Neuronal stem cell (in vitro differentiated cells): ENCODE data around the gene RTBDN.
A peak's percentile ranks its signal among the peaks of the same experiment; 100 is the strongest.

ENCODE experiments used
- DNase-seq: peaks from one replicate; pipeline ENCODE4 v3.0.0-alpha.2; 2013; ENCODE audit warnings: low spot score
- H2AFZ ChIP-seq: one replicate; pipeline ENCODE4 v1.6.1; 2013; ENCODE audit warnings: mild to moderate bottlenecking, low read length, inconsistent platforms
- H2AK5ac ChIP-seq: 2 replicates; pipeline ENCODE4 v1.6.1; 2013; ENCODE audit warnings: low read depth, mild to moderate bottlenecking, inconsistent platforms, low read length, moderate library complexity, mixed read lengths
- H2BK120ac ChIP-seq: 2 replicates; pipeline ENCODE4 v1.6.1; 2013; ENCODE audit warnings: low read depth, mild to moderate bottlenecking, inconsistent platforms, low read length, moderate library complexity, mixed read lengths
- H2BK12ac ChIP-seq: one replicate; pipeline ENCODE4 v1.6.1; 2013; ENCODE audit warnings: low read length, inconsistent platforms
- H2BK15ac ChIP-seq: 2 replicates; pipeline ENCODE4 v1.6.1; 2013; ENCODE audit warnings: mild to moderate bottlenecking, low read length, inconsistent platforms, mixed read lengths
- H2BK5ac ChIP-seq: one replicate; pipeline ENCODE4 v1.6.1; 2013; ENCODE audit warnings: inconsistent platforms, mild to moderate bottlenecking, low read length, moderate library complexity
- H3K14ac ChIP-seq: one replicate; pipeline ENCODE4 v1.6.1; 2013; ENCODE audit warnings: low read length, inconsistent platforms
- H3K18ac ChIP-seq: 2 replicates; pipeline ENCODE4 v1.6.1; 2013; ENCODE audit warnings: low read length, inconsistent platforms
- H3K23ac ChIP-seq: 2 replicates; pipeline ENCODE4 v1.6.1; 2013; ENCODE audit warnings: low read depth, mild to moderate bottlenecking, mixed read lengths, low read length, inconsistent platforms; ENCODE audit not compliant: poor library complexity
- H3K27ac ChIP-seq: replicated peaks from 3 replicates; pipeline ENCODE4 v1.5.1; 2013; ENCODE audit warnings: low read length, inconsistent platforms
- H3K27me3 ChIP-seq, 3 experiments: 2 replicates each; pipeline ENCODE4 v1.6.1; 2013; ENCODE audit warnings: low read length in 3 of 3, mild to moderate bottlenecking in 2 of 3, inconsistent platforms in 1 of 3, low read depth in 1 of 3, mixed read lengths in 1 of 3, moderate library complexity in 1 of 3; ENCODE audit not compliant: control insufficient read depth in 3 of 3, insufficient read depth in 3 of 3
- H3K36me3 ChIP-seq, 2 donors: replicated peaks in 1 of 2; 2 replicates each; pipeline ENCODE4 v1.6.1; 2013; ENCODE audit warnings: low read length in 2 of 2; ENCODE audit not compliant: control insufficient read depth in 2 of 2, insufficient read depth in 2 of 2
- H3K4ac ChIP-seq: 2 replicates; pipeline ENCODE4 v1.6.1; 2013; ENCODE audit warnings: inconsistent platforms, mild to moderate bottlenecking, low read length, moderate library complexity
- H3K4me1 ChIP-seq, 2 donors: 1 replicate in 1 of 2; 2 replicates in 1 of 2; pipeline ENCODE4 v1.6.1; 2013; ENCODE audit warnings: low read length in 2 of 2, low read depth in 1 of 2; ENCODE audit not compliant: control insufficient read depth in 2 of 2, insufficient read depth in 1 of 2
- H3K4me2 ChIP-seq: one replicate; pipeline ENCODE4 v1.6.1; 2013; ENCODE audit warnings: mild to moderate bottlenecking, low read length, inconsistent platforms; ENCODE audit not compliant: insufficient read depth, poor library complexity, severe bottlenecking
- H3K4me3 ChIP-seq, 2 donors: 2 replicates each; pipeline ENCODE4 v1.5.1; 2013; ENCODE audit warnings: low read length in 2 of 2, mild to moderate bottlenecking in 2 of 2, inconsistent platforms in 1 of 2, moderate library complexity in 1 of 2
- H3K79me1 ChIP-seq: one replicate; pipeline ENCODE4 v1.6.1; 2013; ENCODE audit warnings: low read depth, mild to moderate bottlenecking, inconsistent platforms, low read length, moderate library complexity
- H3K9ac ChIP-seq: one replicate; pipeline ENCODE4 v1.6.1; 2013; ENCODE audit warnings: mild to moderate bottlenecking, low read depth, low read length, inconsistent platforms; ENCODE audit not compliant: poor library complexity
- H3K9me3 ChIP-seq, 2 donors: replicated peaks in 1 of 2; 2 replicates each; pipeline versions ENCODE3 to v1.6.1; 2013; ENCODE audit warnings: low read length in 2 of 2, mild to moderate bottlenecking in 2 of 2, inconsistent platforms in 1 of 2, low read depth in 1 of 2, mixed read lengths in 1 of 2, moderate library complexity in 1 of 2; ENCODE audit not compliant: control insufficient read depth in 2 of 2, insufficient read depth in 1 of 2
- H4K8ac ChIP-seq: one replicate; pipeline ENCODE4 v1.6.1; 2013; ENCODE audit warnings: low read depth, mild to moderate bottlenecking, inconsistent platforms, low read length, moderate library complexity
- H4K91ac ChIP-seq: one replicate; pipeline ENCODE4 v1.6.1; 2013; ENCODE audit warnings: low read length, low read depth, mild to moderate bottlenecking, inconsistent platforms; ENCODE audit not compliant: poor library complexity
- WGBS, 2 donors: extraction: QIAGEN DNeasy Blood & Tissue Kit; methylation state at CpG; one replicate each; pipeline ENCODE4 v1.1.7; 2013; ENCODE audit warnings: missing lambda C conversion rate in 2 of 2, mixed read lengths in 1 of 2; ENCODE audit not compliant: insufficient read length in 2 of 2, insufficient replicate concordance in 1 of 2; ENCODE audit errors: extremely low coverage in 2 of 2; 5-methylcytosine and 5-hydroxymethylcytosine counted together

The RTBDN gene

GRCh38 chr19:12864143-12864542 is 29.8 kb upstream of the RTBDN start:
- Histone ChIP-seq H2BK15ac (no peak overlapping the region), H3K18ac (no peak overlapping the region), H4K91ac (no peak overlapping the region), H2BK120ac (no peak overlapping the region), H2AFZ (no peak overlapping the region), H3K27ac (no peak overlapping the region), H3K14ac (no peak overlapping the region), H3K27me3 (no peaks in the 10 kb centered on the region), H2AK5ac (no peak overlapping the region), H3K4me3 (no peak overlapping the region), H3K36me3 (peaks cover 14 to 20% of the 10 kb centered on the region in 2 donors), H3K79me1 (peaks cover 4% of the 10 kb centered on the region), H4K8ac (no peak overlapping the region), H2BK5ac (no peak overlapping the region), H2BK12ac (no peak overlapping the region), H3K4me1 (peaks cover 0 to 6% of the 10 kb centered on the region in 2 donors), H3K9me3 (peaks cover 0 to 2% of the 10 kb centered on the region in 2 donors), H3K4me2 (no peak overlapping the region), H3K9ac (no peak overlapping the region), H3K23ac (no peak overlapping the region), H3K4ac (no peak overlapping the region)
- WGBS, 2 donors: no CpG with 5 or more reads among the region's 4 CpGs
- DNase-seq: no peak

- H3K9me3 ChIP-seq: no peaks in the 10 kb centered on the region
- no peak overlapping the region for H3K4ac ChIP-seq
- H3K18ac ChIP-seq: no peak overlapping the region
- H3K14ac ChIP-seq: no peak overlapping the region
- no peak for DNase-seq
- no peak overlapping the region for H2AFZ ChIP-seq
- H3K4me3 ChIP-seq: no peak overlapping the region
- no peak overlapping the region for H2BK5ac ChIP-seq
- H3K9ac ChIP-seq: no peak overlapping the region
- no peak overlapping the region for H2BK12ac ChIP-seq
- no peak overlapping the region for H3K27ac ChIP-seq
- H4K8ac ChIP-seq: no peak overlapping the region
- no peak overlapping the region for H2AK5ac ChIP-seq
- H3K4me2 ChIP-seq: no peak overlapping the region
- H3K23ac ChIP-seq: no peak overlapping the region
- peaks cover 1% of the 10 kb centered on the region for H3K79me1 ChIP-seq
- peaks cover 8 to 21% of the 10 kb centered on the region in 2 donors for H3K36me3 ChIP-seq
- no peak overlapping the region for H2BK120ac ChIP-seq
- H3K27me3 ChIP-seq: no peaks in the 10 kb centered on the region
- H3K4me1 ChIP-seq: no peaks in the 10 kb centered on the region
- H2BK15ac ChIP-seq: no peak overlapping the region
- WGBS, 2 donors: no CpG with 5 or more reads among the region's 7 CpGs
- no peak overlapping the region for H4K91ac ChIP-seq
Observed at GRCh38 chr19:12859546-12859945, 25.2 kb upstream of the RTBDN start.

- no peak overlapping the region for H2BK120ac ChIP-seq
- H3K23ac ChIP-seq: peak overlapping the region; percentile 20
- DNase-seq: no peak
- no peak overlapping the region for H2BK12ac ChIP-seq
- H2AK5ac ChIP-seq: no peak overlapping the region
- H4K91ac ChIP-seq: no peak overlapping the region
- no peaks in the 10 kb centered on the region for H3K4me1 ChIP-seq
- peaks cover 8 to 24% of the 10 kb centered on the region in 2 donors for H3K36me3 ChIP-seq
- H2AFZ ChIP-seq: no peak overlapping the region
- H3K9ac ChIP-seq: no peak overlapping the region
- H3K27me3 ChIP-seq: no peaks in the 10 kb centered on the region
- H3K14ac ChIP-seq: no peak overlapping the region
- no peak overlapping the region for H3K4me2 ChIP-seq
- no peak overlapping the region for H3K27ac ChIP-seq
- no peak overlapping the region for H4K8ac ChIP-seq
- H3K18ac ChIP-seq: no peak overlapping the region
- WGBS, 2 donors: no CpG with 5 or more reads among the region's 35 CpGs
- H3K9me3 ChIP-seq: no peaks in the 10 kb centered on the region
- peak overlapping the region; percentile 84 for H2BK5ac ChIP-seq
- no peak overlapping the region for H2BK15ac ChIP-seq
- peaks cover 1% of the 10 kb centered on the region for H3K79me1 ChIP-seq
- no peak overlapping the region for H3K4ac ChIP-seq
- peak overlapping the region in 1 of 2 donors; percentile 25 for H3K4me3 ChIP-seq
Observed at GRCh38 chr19:12858041-12858928, 23.9 kb upstream of the RTBDN start.

- peaks cover 4% of the 10 kb centered on the region for H3K79me1 ChIP-seq
- no peak overlapping the region for H4K8ac ChIP-seq
- H3K36me3 ChIP-seq: peaks cover 10 to 29% of the 10 kb centered on the region in 2 donors
- no peak overlapping the region for H2BK120ac ChIP-seq
- H3K27me3 ChIP-seq: no peaks in the 10 kb centered on the region
- no peaks in the 10 kb centered on the region for H3K9me3 ChIP-seq
- no peak overlapping the region for H3K9ac ChIP-seq
- H3K4me2 ChIP-seq: no peak overlapping the region
- no peak overlapping the region for H2AK5ac ChIP-seq
- H3K18ac ChIP-seq: no peak overlapping the region
- no peak overlapping the region for H3K4ac ChIP-seq
- H3K14ac ChIP-seq: no peak overlapping the region
- H2AFZ ChIP-seq: no peak overlapping the region
- WGBS, 2 donors: no CpG with 5 or more reads among the region's 1 CpG
- no peak overlapping the region for H3K4me3 ChIP-seq
- H4K91ac ChIP-seq: no peak overlapping the region
- no peak for DNase-seq
- no peak overlapping the region for H2BK5ac ChIP-seq
- no peak overlapping the region for H2BK15ac ChIP-seq
- no peak overlapping the region for H3K23ac ChIP-seq
- no peak overlapping the region for H2BK12ac ChIP-seq
- H3K27ac ChIP-seq: no peak overlapping the region
- no peaks in the 10 kb centered on the region for H3K4me1 ChIP-seq
Observed at GRCh38 chr19:12856653-12857052, 22.3 kb upstream of the RTBDN start.
